K562 (cell line): Measurements from ENCODE around the gene ADAMTSL2. TPM values are rescaled to one million over a fixed set of nuclear protein-coding genes. Genes with fewer than 3 reads are reported as not detected.

Experiments used
- ATAC-seq: fragments of 200-7000 bp; cut with Tn5 transposase; 3 replicates; pipeline ENCODE4 v1.9.1; 2020; ENCODE audit warnings: moderate library complexity
- BruUV-seq: library from RNA; stranded (reverse); fragments of 400-500 nt; replicated peaks from 2 replicates; lab custom pipeline; 2021; lab: Mats Ljungman, UMichigan
- CTCF ChIA-PET: fragments of 300-600 bp; formaldehyde crosslinking; extraction: SDS; loops from one replicate; lab custom pipeline; 2021; ENCODE audit warnings: low intra/inter-chr PET ratio; lab: Yijun Ruan, JAX
- POLR2A ChIA-PET: fragments of 300-600, 350-650 bp; sonication (Branson Sonifier 250); formaldehyde crosslinking; extraction: SDS; loops from one replicate; lab custom pipeline; 2021; ENCODE audit warnings: antibody characterized with exemption, inconsistent platforms; lab: Yijun Ruan, JAX
- DNase-seq, 4 experiments: peaks; one replicate each; pipeline versions ENCODE4 v3.0.0 to v3.0.0-alpha.2; 2011 to 2018; ENCODE audit warnings: low spot score in 3 of 4, mixed read lengths in 3 of 4; ENCODE audit errors: extremely low read depth in 1 of 4
- FAIRE-seq: peaks from 2 replicates; lab custom pipeline; 2011; peaks lifted over from hg19 to GRCh38; lab: Jason Lieb, UNC
- H2AFZ ChIP-seq: 2 replicates; pipeline ENCODE4 v1.6.0; 2011; ENCODE audit warnings: low read depth, low read length, control low read depth, inconsistent platforms
- H3K27ac ChIP-seq: fragments of 200-600 bp; 3 replicates; pipeline ENCODE4 v1.8.0; 2011; ENCODE audit warnings: low read depth, mild to moderate bottlenecking, control low read depth, inconsistent platforms, low read length, moderate library complexity, mixed read lengths; ENCODE audit errors: extremely low read depth
- H3K27me3 ChIP-seq, 2 experiments: fragments of 300-600 bp in 1 of 2; 2 replicates in 1 of 2; 3 replicates in 1 of 2; pipeline versions ENCODE4 v1.6.0 to v1.8.0; 2011; ENCODE audit warnings: inconsistent platforms in 2 of 2, low read length in 2 of 2, mild to moderate bottlenecking in 1 of 2, mixed read lengths in 1 of 2, moderate library complexity in 1 of 2; ENCODE audit not compliant: control insufficient read depth in 2 of 2, insufficient read depth in 2 of 2
- H3K36me3 ChIP-seq: fragments of 300-600 bp; 3 replicates; pipeline ENCODE4 v1.8.0; 2011; ENCODE audit warnings: mild to moderate bottlenecking, low read length, inconsistent platforms; ENCODE audit not compliant: control insufficient read depth, insufficient read depth
- H3K4me1 ChIP-seq, 2 experiments: fragments of 200-600 bp in 1 of 2; replicated peaks in 1 of 2; 2 replicates in 1 of 2; 3 replicates in 1 of 2; pipeline versions ENCODE4 v1.5.1 to v1.8.0; 2011; ENCODE audit warnings: inconsistent platforms in 2 of 2, low read length in 2 of 2, mild to moderate bottlenecking in 1 of 2, mixed read lengths in 1 of 2, moderate library complexity in 1 of 2; ENCODE audit not compliant: control insufficient read depth in 2 of 2, insufficient read depth in 2 of 2
- H3K4me2 ChIP-seq: 2 replicates; pipeline ENCODE4 v1.6.1; 2011; ENCODE audit warnings: low read length, control low read depth, inconsistent platforms, mixed read lengths; ENCODE audit not compliant: insufficient read depth
- H3K4me3 ChIP-seq: fragments of 200-600 bp; sonication (generic), shearing (Covaris generic); 2 replicates; pipeline ENCODE4 v1.5.1; 2016; ENCODE audit warnings: control low read depth, inconsistent platforms
- H3K79me2 ChIP-seq: fragments of 200-600 bp; 3 replicates; pipeline ENCODE4 v1.8.0; 2011; ENCODE audit warnings: low read length, inconsistent platforms; ENCODE audit not compliant: control insufficient read depth, insufficient read depth
- H3K9ac ChIP-seq, 2 experiments: 2 replicates each; pipeline versions ENCODE4 v1.6.0 to v1.6.1; 2011; ENCODE audit warnings: low read depth in 2 of 2, low read length in 2 of 2, control low read depth in 1 of 2, inconsistent platforms in 1 of 2, mild to moderate bottlenecking in 1 of 2, mixed read lengths in 1 of 2; ENCODE audit not compliant: insufficient read depth in 1 of 2
- H3K9me1 ChIP-seq: one replicate; pipeline ENCODE4 v1.6.0; 2011; ENCODE audit warnings: inconsistent platforms, mild to moderate bottlenecking, low read length, moderate library complexity; ENCODE audit not compliant: control insufficient read depth, insufficient read depth
- H3K9me3 ChIP-seq: replicated peaks from 2 replicates; pipeline ENCODE4 v1.5.1; 2011; ENCODE audit warnings: low read depth, low read length, inconsistent platforms; ENCODE audit not compliant: control insufficient read depth, insufficient read depth
- H4K20me1 ChIP-seq: replicated peaks from 2 replicates; pipeline ENCODE4 v1.6.1; 2011; ENCODE audit warnings: low read length, inconsistent platforms, mixed read lengths; ENCODE audit not compliant: control insufficient read depth, insufficient read depth
- CBX1 ChIP-seq: sonication (generic); IDR thresholded peaks from 2 replicates; pipeline ENCODE4 v1.6.1; 2016; ENCODE audit warnings: antibody characterized with exemption, low read depth, mild to moderate bottlenecking
- POLR2A ChIP-seq: fragments of 450-650 bp; conservative IDR thresholded peaks from 2 replicates; pipeline ENCODE4 v1.6.1; 2016
- POLR2AphosphoS2 ChIP-seq: IDR thresholded peaks from 2 replicates; pipeline ENCODE4 v1.6.1; 2012; ENCODE audit warnings: low read length, improper control_type of control experiment
- ZFX ChIP-seq: sonication (generic); formaldehyde crosslinking; IDR thresholded peaks from 2 replicates; pipeline ENCODE4 v1.8.0; 2022; ENCODE audit warnings: mild to moderate bottlenecking, missing genetic modification reagents, moderate library complexity
- ZNF134 ChIP-seq: fragments of 250-450 bp; sonication (Bioruptor Pico); conservative IDR thresholded peaks from 2 replicates; pipeline ENCODE4 v1.4.0; 2020
- ZNF174 ChIP-seq: fragments of 250-450 bp; sonication (Bioruptor Pico); IDR thresholded peaks from 2 replicates; pipeline ENCODE4 v1.4.0; 2020; ENCODE audit warnings: mild to moderate bottlenecking
- ZNF197 ChIP-seq: fragments of 200-800 bp; sonication (Bioruptor generic); IDR thresholded peaks from 2 replicates; pipeline ENCODE4 v1.6.1; 2016; ENCODE audit warnings: low read depth, missing genetic modification characterization, missing compliant biosample characterization
- WGBS: fragments of 100-300 bp; shearing (Covaris generic); methylation state at CpG from one replicate; pipeline ENCODE4 v1.1.6; 2016; ENCODE audit warnings: low coverage, mixed read lengths; ENCODE audit not compliant: insufficient coverage; ENCODE audit errors: missing lambda C conversion rate; 5-methylcytosine and 5-hydroxymethylcytosine counted together
- in situ Hi-C: fragments of 300-500 bp; cut with MboI; formaldehyde crosslinking; loops from 4 replicates; pipeline ENCODE4 v1.15.0; 2018; ENCODE audit warnings: inconsistent platforms, mixed read lengths
- intact Hi-C: fragments of 100-400 bp; cut with micrococcal nuclease; formaldehyde crosslinking; loops from 2 replicates; pipeline ENCODE4 v1.14.2; 2022
- polyA plus RNA-seq, 8 experiments: library from polyadenylated mRNA; depleted of rRNA in 4 of 8; stranded (reverse) in 5 of 8; unstranded in 3 of 8; fragments of >200 nt; fragmentation: Nextera tagmentation in 2 of 8; fragmentation: Illumina TruSeq in 1 of 8; extraction: Ambion mirVana in 2 of 8; extraction: Trizol in 1 of 8; gene quantifications; 2 replicates each; pipeline versions ENCODE4 v1.2.1 to v1.2.3, GENCODE V29; 2011 to 2014; ENCODE audit warnings: inconsistent platforms in 1 of 8, missing spikeins in 1 of 8
- total RNA-seq, 7 experiments: library from RNA; depleted of rRNA in 6 of 7; stranded (reverse); fragments of >200 nt in 6 of 7; fragmentation: Illumina TruSeq in 2 of 7; extraction: Trizol in 2 of 7; gene quantifications; 2 replicates each; pipeline versions ENCODE4 v1.2.1 to v1.2.3, GENCODE V29; 2011 to 2021; ENCODE audit warnings: low replicate concordance in 1 of 7
- TF ChIP-seq, protein P1 (sequence below): conservative IDR thresholded peaks from 2 replicates; pipeline ENCODE4 v1.6.1; 2011; ENCODE audit warnings: low read depth, mild to moderate bottlenecking, low read length; ENCODE audit not compliant: control insufficient read depth
- TF ChIP-seq, protein P2 (sequence below), 2 experiments: fragments of 450-650 bp; conservative IDR thresholded peaks; 2 replicates each; pipeline ENCODE4 v1.6.1; 2017; ENCODE audit warnings: mild to moderate bottlenecking in 2 of 2, moderate library complexity in 2 of 2

ADAMTSL2 gene
- total and polyA plus RNA-seq, 9 of the 15 experiments (the other 6 are each of a cell fraction or from before 2014, with no cell fraction given): 0.04 TPM; not detected in 8

DNA sequence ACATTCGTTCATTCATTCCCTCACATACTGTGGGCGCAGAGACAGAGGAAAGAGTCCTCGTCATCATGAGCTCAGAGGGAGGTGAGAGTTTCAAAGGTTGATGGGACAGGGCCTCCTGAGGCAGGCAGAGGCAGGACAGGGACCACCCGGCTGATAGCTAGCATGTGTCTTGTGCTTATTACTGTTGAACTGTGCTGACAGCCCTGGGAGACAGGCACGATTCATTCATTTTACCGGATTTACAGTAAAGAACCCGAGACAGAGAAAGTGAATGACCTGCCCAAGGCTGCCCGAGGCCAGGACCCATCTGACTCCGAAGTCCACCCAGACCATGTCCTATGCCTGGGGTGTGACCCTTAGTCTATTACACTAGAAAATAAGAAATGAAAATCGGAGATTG, 79.6 kb downstream of the ADAMTSL2 start:
- WGBS: under 1% methylated on average over 10 of the region's 10 CpGs
- peaks cover 11 to 63% of the 10 kb centered on the region in 2 experiments; a peak in 4 of 5 replicates for H3K27me3 ChIP-seq
- in situ Hi-C loops: no loop called here

More for the DNA sequence above, 79.6 kb downstream of the ADAMTSL2 start:
- no peaks in the 10 kb centered on the region for H3K9me1 ChIP-seq
- no peak for ATAC-seq
- intact Hi-C loops: no loop called here
- no peak overlapping the region for H2AFZ ChIP-seq
- TF ChIP-seq ZNF174 (no peak), ZNF134 (CRISPR knock-in tag) (no peak), ZNF197 (CRISPR knock-in tag) (no peak), POLR2A (no peak), ZFX (CRISPR knock-in tag) (no peak), POLR2AphosphoS2 (no peak), CBX1 (no peak)
- TF ChIP-seq, protein P1, sequence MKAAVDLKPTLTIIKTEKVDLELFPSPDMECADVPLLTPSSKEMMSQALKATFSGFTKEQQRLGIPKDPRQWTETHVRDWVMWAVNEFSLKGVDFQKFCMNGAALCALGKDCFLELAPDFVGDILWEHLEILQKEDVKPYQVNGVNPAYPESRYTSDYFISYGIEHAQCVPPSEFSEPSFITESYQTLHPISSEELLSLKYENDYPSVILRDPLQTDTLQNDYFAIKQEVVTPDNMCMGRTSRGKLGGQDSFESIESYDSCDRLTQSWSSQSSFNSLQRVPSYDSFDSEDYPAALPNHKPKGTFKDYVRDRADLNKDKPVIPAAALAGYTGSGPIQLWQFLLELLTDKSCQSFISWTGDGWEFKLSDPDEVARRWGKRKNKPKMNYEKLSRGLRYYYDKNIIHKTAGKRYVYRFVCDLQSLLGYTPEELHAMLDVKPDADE: no peak
- TF ChIP-seq, protein P2, sequence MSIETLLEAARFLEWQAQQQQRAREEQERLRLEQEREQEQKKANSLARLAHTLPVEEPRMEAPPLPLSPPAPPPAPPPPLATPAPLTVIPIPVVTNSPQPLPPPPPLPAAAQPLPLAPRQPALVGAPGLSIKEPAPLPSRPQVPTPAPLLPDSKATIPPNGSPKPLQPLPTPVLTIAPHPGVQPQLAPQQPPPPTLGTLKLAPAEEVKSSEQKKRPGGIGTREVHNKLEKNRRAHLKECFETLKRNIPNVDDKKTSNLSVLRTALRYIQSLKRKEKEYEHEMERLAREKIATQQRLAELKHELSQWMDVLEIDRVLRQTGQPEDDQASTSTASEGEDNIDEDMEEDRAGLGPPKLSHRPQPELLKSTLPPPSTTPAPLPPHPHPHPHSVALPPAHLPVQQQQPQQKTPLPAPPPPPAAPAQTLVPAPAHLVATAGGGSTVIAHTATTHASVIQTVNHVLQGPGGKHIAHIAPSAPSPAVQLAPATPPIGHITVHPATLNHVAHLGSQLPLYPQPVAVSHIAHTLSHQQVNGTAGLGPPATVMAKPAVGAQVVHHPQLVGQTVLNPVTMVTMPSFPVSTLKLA (conservative IDR thresholded peaks at IDR 0.05): no peak
- no peaks in the 10 kb centered on the region for H3K36me3 ChIP-seq
- FAIRE-seq: no peak
- H3K27ac ChIP-seq: no peak overlapping the region
- POLR2A ChIA-PET: no interaction called here
- H3K4me2 ChIP-seq: no peak overlapping the region
- CTCF ChIA-PET: no interaction called here
- no peak for DNase-seq
- H4K20me1 ChIP-seq: peaks cover 26% of the 10 kb centered on the region
- no peak overlapping the region for H3K9ac ChIP-seq
- H3K79me2 ChIP-seq: no peaks in the 10 kb centered on the region
- BruUV-seq: no TSS peak
- H3K4me1 ChIP-seq: peaks cover 0 to 5% of the 10 kb centered on the region in 2 experiments; a peak in 2 of 5 replicates
- H3K9me3 ChIP-seq: no peaks in the 10 kb centered on the region
- no peak overlapping the region for H3K4me3 ChIP-seq
